Karpas-422 (cell line): ENCODE data around the gene CCDC91. TPM values are rescaled to one million over a fixed set of nuclear protein-coding genes. Genes with fewer than 3 reads are reported as not detected.

Experiments
- DNase-seq: peaks from one replicate; pipeline ENCODE4 v3.0.0-alpha.2; 2015
- H2AFZ ChIP-seq: fragments of 200-600 bp; sonication (generic); 2 replicates; pipeline ENCODE4 v1.6.1; 2014; ENCODE audit warnings: antibody characterized with exemption, low read length, mixed read lengths
- H3K27ac ChIP-seq: fragments of 200-600 bp; sonication (generic); 2 replicates; pipeline ENCODE4 v1.5.1; 2014; ENCODE audit warnings: mild to moderate bottlenecking, low read length, moderate library complexity
- H3K27me3 ChIP-seq: fragments of 200-600 bp; sonication (generic); 2 replicates; pipeline ENCODE4 v1.6.1; 2014; ENCODE audit warnings: low read length, mixed read lengths
- H3K36me3 ChIP-seq: fragments of 200-600 bp; sonication (generic); 2 replicates; pipeline ENCODE4 v1.6.1; 2014; ENCODE audit warnings: low read length, mixed read lengths; ENCODE audit not compliant: insufficient read depth
- H3K4me1 ChIP-seq: fragments of 200-600 bp; sonication (generic); 2 replicates; pipeline ENCODE4 v1.6.1; 2014; ENCODE audit warnings: mild to moderate bottlenecking, low read length, mixed read lengths
- H3K4me2 ChIP-seq: fragments of 200-600 bp; sonication (generic); 2 replicates; pipeline ENCODE4 v1.6.1; 2014; ENCODE audit warnings: low read length, low read depth, mild to moderate bottlenecking; ENCODE audit not compliant: poor library complexity, severe bottlenecking
- H3K4me3 ChIP-seq: fragments of 200-600 bp; sonication (generic); 2 replicates; pipeline ENCODE4 v1.5.1; 2014; ENCODE audit warnings: mild to moderate bottlenecking, antibody characterized with exemption, low read length, mixed read lengths
- H3K79me2 ChIP-seq: fragments of 200-600 bp; sonication (generic); 2 replicates; pipeline ENCODE4 v1.6.1; 2014; ENCODE audit warnings: mild to moderate bottlenecking, low read length, mixed read lengths
- H3K9ac ChIP-seq: fragments of 200-600 bp; sonication (generic); 2 replicates; pipeline ENCODE4 v1.6.0; 2014; ENCODE audit warnings: low read length
- H3K9me2 ChIP-seq: fragments of 200-600 bp; sonication (generic), shearing (Covaris generic); replicated peaks from 2 replicates; pipeline ENCODE4 v1.6.0; 2014; ENCODE audit warnings: mild to moderate bottlenecking, low read length, moderate library complexity; ENCODE audit not compliant: insufficient read depth
- H3K9me3 ChIP-seq: fragments of 300-700, 200-600 bp; sonication (generic); 2 replicates; pipeline ENCODE4 v1.6.1; 2014; ENCODE audit warnings: low read length, mixed read lengths
- H4K20me1 ChIP-seq: fragments of 200-600 bp; sonication (generic); 2 replicates; pipeline ENCODE4 v1.6.1; 2014; ENCODE audit warnings: mild to moderate bottlenecking, antibody characterized with exemption, low read length, low read depth; ENCODE audit not compliant: insufficient read depth
- total RNA-seq: library from RNA; depleted of rRNA; stranded (reverse); fragments of >200 nt; shearing (Covaris generic); gene quantifications from 2 replicates; pipeline ENCODE4 v1.2.3, GENCODE V29; 2014; ENCODE audit warnings: low replicate concordance; rRNA removed

CCDC91 gene, protein sequence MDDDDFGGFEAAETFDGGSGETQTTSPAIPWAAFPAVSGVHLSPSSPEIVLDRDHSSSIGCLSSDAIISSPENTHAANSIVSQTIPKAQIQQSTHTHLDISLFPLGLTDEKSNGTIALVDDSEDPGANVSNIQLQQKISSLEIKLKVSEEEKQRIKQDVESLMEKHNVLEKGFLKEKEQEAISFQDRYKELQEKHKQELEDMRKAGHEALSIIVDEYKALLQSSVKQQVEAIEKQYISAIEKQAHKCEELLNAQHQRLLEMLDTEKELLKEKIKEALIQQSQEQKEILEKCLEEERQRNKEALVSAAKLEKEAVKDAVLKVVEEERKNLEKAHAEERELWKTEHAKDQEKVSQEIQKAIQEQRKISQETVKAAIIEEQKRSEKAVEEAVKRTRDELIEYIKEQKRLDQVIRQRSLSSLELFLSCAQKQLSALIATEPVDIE
- 35.8 and 115 TPM in 2 replicates for total RNA-seq

DNA sequence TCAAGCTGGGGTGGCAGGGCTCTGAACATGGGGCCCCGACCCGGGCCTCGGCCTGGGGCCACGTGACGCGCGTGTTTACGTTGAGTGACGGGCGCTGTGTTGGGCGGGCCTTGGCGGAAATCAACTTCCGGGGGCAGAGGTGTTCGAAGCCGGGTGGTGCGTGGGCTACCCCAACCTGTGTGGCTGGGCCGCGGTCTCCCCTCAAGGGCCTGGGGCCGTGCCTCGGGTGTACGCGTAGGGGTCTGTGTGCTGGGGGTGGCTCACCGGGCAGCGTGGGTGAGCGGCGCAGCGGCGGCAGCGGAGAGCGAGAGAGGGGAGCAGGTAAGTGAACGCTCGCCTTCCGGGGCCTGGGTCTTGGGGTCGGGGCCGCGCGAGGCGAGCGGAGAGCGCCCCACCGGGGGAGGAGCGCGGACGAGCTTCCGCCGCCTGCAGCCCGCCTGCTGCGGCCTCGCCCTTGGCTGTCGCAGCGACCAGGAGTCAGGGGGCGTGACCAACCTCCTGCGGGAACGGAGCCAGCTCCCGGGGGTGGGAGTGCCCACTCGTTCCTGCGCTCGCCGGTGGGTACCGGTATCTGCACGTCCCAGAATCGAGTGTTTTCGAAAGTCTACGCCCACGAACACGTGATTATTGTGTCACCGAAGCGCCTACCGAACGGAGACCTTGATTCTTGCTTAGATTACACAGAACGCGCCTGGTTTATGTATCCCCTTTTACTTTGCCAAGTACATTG, at the start of gene CCDC91:
TSS of gene CCDC91 (plus strand) at position 136 of the 730 bp plus-strand sequence. CDS start 66,760 bp downstream, outside the sequence.
- Histone ChIP-seq H3K27ac (peak within 1 kb of the TSS; percentile 70), H3K9ac (peak within 1 kb of the TSS; percentile 87), H3K9me3 (0 out of 2 replicates have a peak, but pooled peaks cover 5% of the 10 kb centered on the region), H3K4me1 (peaks cover 23% of the 10 kb centered on the region), H3K79me2 (peaks cover 50% of the 10 kb centered on the region), H3K4me2 (peak within 1 kb of the TSS; percentile 93), H3K27me3 (no peaks in the 10 kb centered on the region), H3K9me2 (no peaks in the 10 kb centered on the region; the same call in 1 of the 2 replicates), H3K36me3 (peaks cover 11% of the 10 kb centered on the region), H4K20me1 (peaks cover 2% of the 10 kb centered on the region; the same call in 1 of the 2 replicates), H2AFZ (peak within 1 kb of the TSS; percentile 47), H3K4me3 (peak within 1 kb of the TSS; percentile 93)
- peak; percentile 96 for DNase-seq

DNA sequence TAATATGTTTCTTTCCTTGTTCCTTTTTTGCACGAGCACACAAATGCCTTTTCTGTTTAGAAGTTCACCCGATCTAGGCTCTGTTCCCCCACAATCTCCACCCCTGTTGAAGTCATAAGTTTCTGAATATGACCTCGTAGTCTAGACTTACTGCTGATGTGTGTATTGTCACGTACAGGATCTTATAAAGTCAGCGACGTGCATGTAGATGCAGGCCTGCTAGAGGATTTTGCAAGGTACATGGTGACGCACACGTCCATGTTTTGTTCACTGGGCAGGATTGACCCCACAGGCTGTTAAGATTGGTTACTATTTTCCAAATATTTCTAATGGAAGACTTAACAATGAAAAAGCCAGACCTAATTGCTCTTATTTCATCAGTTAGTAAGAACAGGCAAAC, 46.2 kb upstream of the CCDC91 start:
- H3K36me3 ChIP-seq, result no peaks in the 10 kb centered on the region
- no peaks in the 10 kb centered on the region for H3K79me2 ChIP-seq
- H3K27me3 ChIP-seq, result no peaks in the 10 kb centered on the region
- no peak for DNase-seq
- H3K9me3 ChIP-seq, result no peaks in the 10 kb centered on the region
- H3K27ac ChIP-seq, result no peak overlapping the region
- no peak overlapping the region for H3K9ac ChIP-seq
- no peaks in the 10 kb centered on the region for H3K4me1 ChIP-seq
- no peaks in the 10 kb centered on the region for H4K20me1 ChIP-seq
- H3K4me3 ChIP-seq, result no peak overlapping the region
- no peak overlapping the region for H3K4me2 ChIP-seq
- H3K9me2 ChIP-seq, result no peaks in the 10 kb centered on the region
- H2AFZ ChIP-seq, result no peak overlapping the region

DNA sequence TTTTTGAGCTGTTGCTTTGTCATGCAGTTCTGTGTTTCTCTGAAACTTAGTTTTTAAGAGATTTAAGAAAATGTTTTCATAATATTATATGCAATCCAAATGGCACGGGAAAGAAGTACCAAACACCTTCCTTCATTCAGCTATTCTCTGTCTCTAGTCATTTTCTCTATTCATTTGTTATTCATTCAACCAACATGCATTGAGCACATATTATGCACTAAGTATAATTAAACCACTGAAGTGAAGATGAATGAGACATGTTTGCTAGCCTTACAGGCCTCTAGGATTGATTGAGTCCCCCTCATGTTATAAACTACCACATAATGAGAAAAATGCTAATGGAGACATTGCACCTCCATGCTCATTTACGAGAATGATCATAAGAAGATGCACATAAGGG, 45.7 kb upstream of the CCDC91 start:
- Histone ChIP-seq H3K9me2 (no peaks in the 10 kb centered on the region), H3K9ac (no peak overlapping the region), H3K79me2 (no peaks in the 10 kb centered on the region), H3K27me3 (no peaks in the 10 kb centered on the region), H3K4me3 (no peak overlapping the region), H3K4me2 (no peak overlapping the region), H3K36me3 (no peaks in the 10 kb centered on the region), H3K27ac (no peak overlapping the region), H3K9me3 (no peaks in the 10 kb centered on the region), H2AFZ (no peak overlapping the region; the same call in 1 of the 2 replicates), H3K4me1 (no peaks in the 10 kb centered on the region), H4K20me1 (no peaks in the 10 kb centered on the region)
- DNase-seq, result no peak

DNA sequence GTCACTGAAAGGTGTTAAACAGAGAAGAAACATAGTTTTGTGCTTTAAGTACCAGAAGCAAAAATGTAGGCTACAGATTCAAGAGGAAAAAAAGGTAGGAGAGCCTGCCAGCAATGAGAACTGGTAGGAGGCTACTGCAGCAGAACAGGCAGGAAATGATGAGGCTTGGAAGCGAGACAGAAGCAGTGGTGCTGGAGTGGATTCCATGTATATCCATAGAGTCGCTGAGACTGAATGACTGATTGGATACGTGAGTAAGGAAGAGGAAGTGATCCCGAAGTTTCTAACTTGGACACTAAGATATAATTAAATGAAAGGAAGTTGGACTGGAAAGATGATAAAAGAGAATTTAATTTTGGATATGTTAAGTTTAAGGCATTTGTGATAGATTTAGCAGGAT, 45.0 kb upstream of the CCDC91 start:
- no peak overlapping the region for H3K4me2 ChIP-seq
- H3K9ac ChIP-seq, result no peak overlapping the region
- H3K79me2 ChIP-seq, result no peaks in the 10 kb centered on the region
- H3K9me3 ChIP-seq, result no peaks in the 10 kb centered on the region
- no peak overlapping the region for H3K4me3 ChIP-seq
- no peaks in the 10 kb centered on the region for H3K27me3 ChIP-seq
- H3K27ac ChIP-seq, result no peak overlapping the region
- no peaks in the 10 kb centered on the region for H3K4me1 ChIP-seq
- H3K9me2 ChIP-seq, result no peaks in the 10 kb centered on the region
- H2AFZ ChIP-seq, result no peak overlapping the region; the same call in 1 of the 2 replicates
- no peaks in the 10 kb centered on the region for H3K36me3 ChIP-seq
- no peak for DNase-seq
- no peaks in the 10 kb centered on the region for H4K20me1 ChIP-seq

DNA sequence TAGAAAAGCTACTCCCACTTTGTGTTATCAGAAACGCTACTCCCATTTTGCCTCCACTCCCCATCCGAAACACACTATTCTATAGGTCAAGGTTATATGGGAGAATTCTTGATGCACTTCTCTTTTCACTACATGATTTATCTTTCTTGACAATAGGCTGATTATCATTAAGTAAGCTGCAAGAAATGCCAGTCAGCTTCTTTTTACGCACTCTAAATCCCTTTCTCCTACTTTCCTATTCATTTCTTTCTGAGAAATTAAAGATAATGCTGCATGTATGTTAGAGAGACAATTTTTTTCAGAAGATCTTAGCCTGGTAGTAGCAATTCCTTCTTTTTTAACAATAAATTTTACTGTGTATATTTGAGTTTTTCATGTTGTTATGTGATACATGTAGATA, 41.0 kb upstream of the CCDC91 start:
- Histone ChIP-seq H3K27me3 (no peaks in the 10 kb centered on the region), H3K4me3 (no peak overlapping the region), H3K27ac (no peak overlapping the region), H3K9ac (no peak overlapping the region), H2AFZ (no peak overlapping the region), H3K36me3 (no peaks in the 10 kb centered on the region), H4K20me1 (no peaks in the 10 kb centered on the region), H3K9me2 (no peaks in the 10 kb centered on the region), H3K4me2 (no peak overlapping the region), H3K9me3 (no peaks in the 10 kb centered on the region), H3K79me2 (no peaks in the 10 kb centered on the region), H3K4me1 (no peaks in the 10 kb centered on the region)
- DNase-seq, result no peak

DNA sequence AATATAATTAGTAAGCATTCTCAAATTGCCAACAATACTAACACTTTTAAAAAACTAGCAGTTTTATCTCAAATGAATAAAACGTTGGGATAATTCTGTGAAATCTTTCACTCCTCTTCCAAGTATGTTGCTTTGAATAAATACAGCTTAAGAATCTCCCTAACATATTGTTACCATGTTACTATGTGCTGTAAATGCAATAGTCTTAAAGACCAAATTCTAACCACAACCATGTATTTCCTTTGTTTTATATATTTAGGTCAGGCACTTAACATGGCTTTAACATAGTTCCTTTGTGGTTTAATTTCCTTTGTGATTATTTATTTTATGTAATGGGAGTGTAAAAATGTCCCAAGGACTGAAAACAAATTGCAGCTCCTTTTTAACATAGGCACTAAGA, 33.9 kb upstream of the CCDC91 start:
- H3K79me2 ChIP-seq, result no peaks in the 10 kb centered on the region
- no peak for DNase-seq
- no peaks in the 10 kb centered on the region for H3K36me3 ChIP-seq
- 0 out of 2 replicates have a peak, but pooled peaks cover 5% of the 10 kb centered on the region for H3K27me3 ChIP-seq
- no peak overlapping the region for H3K4me2 ChIP-seq
- H3K9me3 ChIP-seq, result no peaks in the 10 kb centered on the region
- H3K4me3 ChIP-seq, result no peak overlapping the region
- no peak overlapping the region for H2AFZ ChIP-seq
- H3K27ac ChIP-seq, result no peak overlapping the region
- H3K4me1 ChIP-seq, result no peaks in the 10 kb centered on the region
- H3K9ac ChIP-seq, result no peak overlapping the region
- no peaks in the 10 kb centered on the region for H4K20me1 ChIP-seq
- no peaks in the 10 kb centered on the region for H3K9me2 ChIP-seq

DNA sequence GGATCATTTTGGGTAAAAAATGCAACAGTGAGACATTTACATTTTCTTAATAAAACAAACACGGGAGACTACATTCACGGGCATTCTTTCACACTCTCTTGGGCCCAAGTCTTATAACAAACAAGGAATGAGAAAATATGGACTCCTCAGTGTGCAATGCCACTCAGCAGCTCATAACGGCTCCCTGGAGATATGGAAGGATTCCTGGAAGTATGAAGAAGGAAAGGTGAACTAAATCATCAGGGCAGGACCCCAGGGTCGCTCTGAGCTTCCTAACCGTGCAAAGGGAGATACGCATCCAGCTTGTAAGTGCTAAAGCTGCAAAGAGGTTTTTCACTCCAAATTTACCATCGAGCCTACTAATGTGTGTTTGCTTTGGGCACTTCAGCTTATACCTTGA, 33.5 kb upstream of the CCDC91 start:
- Histone ChIP-seq H2AFZ (no peak overlapping the region), H3K36me3 (no peaks in the 10 kb centered on the region), H3K27me3 (0 out of 2 replicates have a peak, but pooled peaks cover 5% of the 10 kb centered on the region), H3K9me2 (no peaks in the 10 kb centered on the region), H4K20me1 (no peaks in the 10 kb centered on the region), H3K4me3 (no peak overlapping the region), H3K4me2 (no peak overlapping the region), H3K79me2 (no peaks in the 10 kb centered on the region), H3K9ac (no peak overlapping the region), H3K27ac (no peak overlapping the region), H3K4me1 (no peaks in the 10 kb centered on the region), H3K9me3 (no peaks in the 10 kb centered on the region)
- no peak for DNase-seq

DNA sequence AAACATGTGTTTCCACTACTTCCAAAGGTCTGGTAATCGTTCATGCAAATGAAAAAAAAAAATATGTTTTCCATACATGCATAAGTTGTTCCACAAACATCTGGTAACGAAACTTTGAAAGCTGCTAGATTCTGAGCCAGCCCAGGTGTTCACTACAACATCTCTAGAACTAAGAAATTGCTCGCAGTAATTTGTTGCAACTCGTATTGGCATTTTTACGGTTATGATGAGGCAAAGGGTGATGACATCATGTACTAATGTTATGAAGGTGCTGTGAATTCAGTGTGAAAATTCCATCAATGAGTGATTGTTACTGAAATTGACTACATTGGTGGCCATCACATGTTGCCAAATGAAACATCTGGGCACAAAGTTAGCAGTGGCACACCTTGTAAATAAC, 31.9 kb upstream of the CCDC91 start:
- H3K79me2 ChIP-seq, result no peaks in the 10 kb centered on the region
- H3K27ac ChIP-seq, result no peak overlapping the region
- 0 out of 2 replicates have a peak, but pooled peaks cover 5% of the 10 kb centered on the region for H3K27me3 ChIP-seq
- no peaks in the 10 kb centered on the region for H3K9me3 ChIP-seq
- H3K4me2 ChIP-seq, result no peak overlapping the region
- no peaks in the 10 kb centered on the region for H3K4me1 ChIP-seq
- no peak for DNase-seq
- no peak overlapping the region for H2AFZ ChIP-seq
- no peaks in the 10 kb centered on the region for H3K9me2 ChIP-seq
- H3K36me3 ChIP-seq, result no peaks in the 10 kb centered on the region
- no peak overlapping the region for H3K4me3 ChIP-seq
- H3K9ac ChIP-seq, result no peak overlapping the region
- no peaks in the 10 kb centered on the region for H4K20me1 ChIP-seq
